Amygdala (tissue), 56 donors: Measurements from ENCODE around the gene MRPS24.
"Not testable (repeated sequence)": the region's sequence is repeated elsewhere in the genome, so short reads cannot be mapped to it uniquely, and the experiment has no call there.

ENCODE experiments used
- DNase-seq, 56 donors: peaks; one replicate each; lab custom pipeline; 2025; lab: John Stamatoyannopoulos, UW

The MRPS24 gene

GRCh38 chr7:43869006-43869866, at the start of gene MRPS24:
MRPS24 (minus strand) TSS chr7:43869517; CDS start chr7:43869495, 22 bp downstream.
- DNase-seq: peak; percentile 33 to 97 (median 90)

- no peak for DNase-seq
These were observed 46.6 kb upstream of the MRPS24 start for GRCh38 chr7:43915907-43916306.

- no peak for DNase-seq
These were observed 45.5 kb upstream of the MRPS24 start for GRCh38 chr7:43914795-43915194.

GRCh38 chr7:43906331-43907010, 37.2 kb upstream of the MRPS24 start, which contains the start of gene URGCP:
URGCP (minus strand) TSS chr7:43906596; CDS start chr7:43906575, 21 bp downstream.
- peak in 27 of 56 donors; percentile 9 to 57 (median 37) for DNase-seq

- DNase-seq: peak in 25 of 56 donors; percentile 5 to 56 (median 29)
These were observed 36.6 kb upstream of the MRPS24 start for GRCh38 chr7:43905956-43906330.

GRCh38 chr7:43905209-43905946, 36.1 kb upstream of the MRPS24 start:
- peak in 2 of 56 donors; percentile 33 to 43 for DNase-seq

GRCh38 chr7:43904533-43905208, 35.4 kb upstream of the MRPS24 start:
- no peak for DNase-seq

GRCh38 chr7:43902542-43903054, 33.3 kb upstream of the MRPS24 start:
- DNase-seq: no peak

GRCh38 chr7:43898571-43898970, 29.3 kb upstream of the MRPS24 start:
- not testable (repeated sequence) for DNase-seq

- DNase-seq: no peak
These were observed 26.6 kb upstream of the MRPS24 start for GRCh38 chr7:43895847-43896415.

- no peak for DNase-seq
These were observed 22.0 kb upstream of the MRPS24 start for GRCh38 chr7:43891069-43891955.

- DNase-seq: no peak
These were observed 21.2 kb upstream of the MRPS24 start for GRCh38 chr7:43890468-43890867.

- DNase-seq: no peak
These were observed 20.0 kb upstream of the MRPS24 start for GRCh38 chr7:43888993-43889945.

- no peak for DNase-seq
These were observed 15.3 kb upstream of the MRPS24 start for GRCh38 chr7:43884617-43885016.

- DNase-seq: no peak
These were observed 14.9 kb upstream of the MRPS24 start for GRCh38 chr7:43884209-43884608.

- no peak for DNase-seq
These were observed 11.3 kb upstream of the MRPS24 start for GRCh38 chr7:43880596-43880995.

GRCh38 chr7:43879477-43879876, 10.2 kb upstream of the MRPS24 start:
- no peak for DNase-seq

- no peak for DNase-seq
These were observed 9.6 kb upstream of the MRPS24 start for GRCh38 chr7:43878867-43879266.
